ENCODE results near the gene ZNF346. TPM values are rescaled to one million over a fixed set of nuclear protein-coding genes. Genes with fewer than 3 reads are reported as not detected.

ZNF346 gene
- total and polyA plus RNA-seq, 10 of the 15 experiments (the other 5 are each of a cell fraction or from before 2014, with no cell fraction given), result 6.5 to 30.2 (median 24.0) TPM

GRCh38 chr5:177006265-177006972 is 16.1 kb upstream of the ZNF346 start, which contains the start of gene UIMC1:
Gene UIMC1, minus strand, starts transcription at chr5:177006779. Its CDS starts 24,164 bp downstream, at chr5:176982615.
- ChIA-PET POLR2A (interaction anchor here (0.7 to 1.5 kb wide), 5 partner anchors 10 to 44 kb away, joined by 3 to 8 read pairs (median 6); no protein-coding TSS in a partner anchor), RAD21 (ENCODE audit: unreplicated experiment) (interaction anchor here (0.7 to 1.7 kb wide), 6 partner anchors 10 to 342 kb away, joined by 3 to 8 read pairs (median 4); no protein-coding TSS in a partner anchor), CTCF (interaction anchor here (1.0 to 4.9 kb wide), 4 partner anchors 10 to 18 kb away, joined by 5 to 40 read pairs (median 16); partner anchors contain the start of gene ZNF346), SMC1A (ENCODE audit: uncharacterized antibody, unreplicated experiment) (interaction anchor here (1.0 to 4.0 kb wide), 6 partner anchors 11 to 33 kb away, joined by 3 to 30 read pairs (median 15); partner anchors contain the start of gene ZNF346)
- H3K9ac ChIP-seq (ENCODE audit: control insufficient read depth, insufficient read depth, low read length), result peak within 1 kb of the TSS; percentile 94
- H3K4me2 ChIP-seq (ENCODE audit: control insufficient read depth, insufficient read depth), result peak within 1 kb of the TSS; percentile 91
- H3K27me3 ChIP-seq (replicated peaks in 1 of 2; ENCODE audit: control insufficient read depth in 2 of 2, insufficient read depth in 2 of 2, low read length in 1 of 2), result no peaks in the 10 kb centered on the region
- WGBS (ENCODE audit: insufficient coverage, insufficient replicate concordance, low lambda C conversion rate, missing lambda C conversion rate), result 1% methylated on average over 59 of the region's 83 CpGs
- DNase-seq (ENCODE audit: low read depth, low spot score) (peak; percentile 71), ATAC-seq (peak; percentile 85), FAIRE-seq (peak; percentile 77)
- H3K4me1 ChIP-seq (ENCODE audit: control insufficient read depth, insufficient read depth, low read length), result peaks cover 4% of the 10 kb centered on the region
- H4K20me1 ChIP-seq (ENCODE audit: control insufficient read depth, insufficient read depth), result 0 out of 2 replicates have a peak, but pooled peaks cover 2% of the 10 kb centered on the region
- H2AFZ ChIP-seq (ENCODE audit: control insufficient read depth, low read depth, low read length), result peak within 1 kb of the TSS; percentile 94
- BruUV-seq (replicated peaks), result no TSS peak
- H3K9me3 ChIP-seq (replicated peaks; ENCODE audit: control insufficient read depth, insufficient read depth, low read length), result no peaks in the 10 kb centered on the region
- H3K27ac ChIP-seq (ENCODE audit: control insufficient read depth, insufficient read depth), result peak within 1 kb of the TSS; percentile 78
- H3K4me3 ChIP-seq, result peak within 1 kb of the TSS; percentile 59
- H3K79me2 ChIP-seq (ENCODE audit: control insufficient read depth, insufficient read depth, low read length), result peaks cover 56% of the 10 kb centered on the region
- in situ Hi-C loops (cut with MboI), result no loop called here
- no peaks in the 10 kb centered on the region for H3K36me3 ChIP-seq (ENCODE audit: control insufficient read depth in 2 of 2, insufficient read depth in 2 of 2, low read length in 1 of 2)
- intact Hi-C loops (cut with micrococcal nuclease; ENCODE audit: unreplicated experiment), result loop anchor here (1.0 kb wide), 1 partner anchor 16 kb away; the partner anchor contains the start of gene ZNF346
- TF ChIP-seq, protein P1, sequence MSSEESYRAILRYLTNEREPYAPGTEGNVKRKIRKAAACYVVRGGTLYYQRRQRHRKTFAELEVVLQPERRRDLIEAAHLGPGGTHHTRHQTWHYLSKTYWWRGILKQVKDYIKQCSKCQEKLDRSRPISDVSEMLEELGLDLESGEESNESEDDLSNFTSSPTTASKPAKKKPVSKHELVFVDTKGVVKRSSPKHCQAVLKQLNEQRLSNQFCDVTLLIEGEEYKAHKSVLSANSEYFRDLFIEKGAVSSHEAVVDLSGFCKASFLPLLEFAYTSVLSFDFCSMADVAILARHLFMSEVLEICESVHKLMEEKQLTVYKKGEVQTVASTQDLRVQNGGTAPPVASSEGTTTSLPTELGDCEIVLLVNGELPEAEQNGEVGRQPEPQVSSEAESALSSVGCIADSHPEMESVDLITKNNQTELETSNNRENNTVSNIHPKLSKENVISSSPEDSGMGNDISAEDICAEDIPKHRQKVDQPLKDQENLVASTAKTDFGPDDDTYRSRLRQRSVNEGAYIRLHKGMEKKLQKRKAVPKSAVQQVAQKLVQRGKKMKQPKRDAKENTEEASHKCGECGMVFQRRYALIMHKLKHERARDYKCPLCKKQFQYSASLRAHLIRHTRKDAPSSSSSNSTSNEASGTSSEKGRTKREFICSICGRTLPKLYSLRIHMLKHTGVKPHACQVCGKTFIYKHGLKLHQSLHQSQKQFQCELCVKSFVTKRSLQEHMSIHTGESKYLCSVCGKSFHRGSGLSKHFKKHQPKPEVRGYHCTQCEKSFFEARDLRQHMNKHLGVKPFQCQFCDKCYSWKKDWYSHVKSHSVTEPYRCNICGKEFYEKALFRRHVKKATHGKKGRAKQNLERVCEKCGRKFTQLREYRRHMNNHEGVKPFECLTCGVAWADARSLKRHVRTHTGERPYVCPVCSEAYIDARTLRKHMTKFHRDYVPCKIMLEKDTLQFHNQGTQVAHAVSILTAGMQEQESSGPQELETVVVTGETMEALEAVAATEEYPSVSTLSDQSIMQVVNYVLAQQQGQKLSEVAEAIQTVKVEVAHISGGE (CRISPR knock-in tag; IDR thresholded peaks at IDR 0.05), result no peak
- TF ChIP-seq JUNB (IDR thresholded peaks at IDR 0.05) (no peak), RCOR1 (conservative IDR thresholded peaks at IDR 0.05; ENCODE audit: low read depth, low read length) (no peak), CUX1 (IDR thresholded peaks at IDR 0.05; ENCODE audit: insufficient replicate concordance, low read depth, low read length) (no peak)
- TF ChIP-seq, protein P2, sequence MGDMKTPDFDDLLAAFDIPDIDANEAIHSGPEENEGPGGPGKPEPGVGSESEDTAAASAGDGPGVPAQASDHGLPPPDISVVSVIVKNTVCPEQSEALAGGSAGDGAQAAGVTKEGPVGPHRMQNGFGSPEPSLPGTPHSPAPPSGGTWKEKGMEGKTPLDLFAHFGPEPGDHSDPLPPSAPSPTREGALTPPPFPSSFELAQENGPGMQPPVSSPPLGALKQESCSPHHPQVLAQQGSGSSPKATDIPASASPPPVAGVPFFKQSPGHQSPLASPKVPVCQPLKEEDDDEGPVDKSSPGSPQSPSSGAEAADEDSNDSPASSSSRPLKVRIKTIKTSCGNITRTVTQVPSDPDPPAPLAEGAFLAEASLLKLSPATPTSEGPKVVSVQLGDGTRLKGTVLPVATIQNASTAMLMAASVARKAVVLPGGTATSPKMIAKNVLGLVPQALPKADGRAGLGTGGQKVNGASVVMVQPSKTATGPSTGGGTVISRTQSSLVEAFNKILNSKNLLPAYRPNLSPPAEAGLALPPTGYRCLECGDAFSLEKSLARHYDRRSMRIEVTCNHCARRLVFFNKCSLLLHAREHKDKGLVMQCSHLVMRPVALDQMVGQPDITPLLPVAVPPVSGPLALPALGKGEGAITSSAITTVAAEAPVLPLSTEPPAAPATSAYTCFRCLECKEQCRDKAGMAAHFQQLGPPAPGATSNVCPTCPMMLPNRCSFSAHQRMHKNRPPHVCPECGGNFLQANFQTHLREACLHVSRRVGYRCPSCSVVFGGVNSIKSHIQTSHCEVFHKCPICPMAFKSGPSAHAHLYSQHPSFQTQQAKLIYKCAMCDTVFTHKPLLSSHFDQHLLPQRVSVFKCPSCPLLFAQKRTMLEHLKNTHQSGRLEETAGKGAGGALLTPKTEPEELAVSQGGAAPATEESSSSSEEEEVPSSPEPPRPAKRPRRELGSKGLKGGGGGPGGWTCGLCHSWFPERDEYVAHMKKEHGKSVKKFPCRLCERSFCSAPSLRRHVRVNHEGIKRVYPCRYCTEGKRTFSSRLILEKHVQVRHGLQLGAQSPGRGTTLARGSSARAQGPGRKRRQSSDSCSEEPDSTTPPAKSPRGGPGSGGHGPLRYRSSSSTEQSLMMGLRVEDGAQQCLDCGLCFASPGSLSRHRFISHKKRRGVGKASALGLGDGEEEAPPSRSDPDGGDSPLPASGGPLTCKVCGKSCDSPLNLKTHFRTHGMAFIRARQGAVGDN (IDR thresholded peaks at IDR 0.05), result no peak; the same call in 1 of the 2 replicates
- TF ChIP-seq, protein P3, sequence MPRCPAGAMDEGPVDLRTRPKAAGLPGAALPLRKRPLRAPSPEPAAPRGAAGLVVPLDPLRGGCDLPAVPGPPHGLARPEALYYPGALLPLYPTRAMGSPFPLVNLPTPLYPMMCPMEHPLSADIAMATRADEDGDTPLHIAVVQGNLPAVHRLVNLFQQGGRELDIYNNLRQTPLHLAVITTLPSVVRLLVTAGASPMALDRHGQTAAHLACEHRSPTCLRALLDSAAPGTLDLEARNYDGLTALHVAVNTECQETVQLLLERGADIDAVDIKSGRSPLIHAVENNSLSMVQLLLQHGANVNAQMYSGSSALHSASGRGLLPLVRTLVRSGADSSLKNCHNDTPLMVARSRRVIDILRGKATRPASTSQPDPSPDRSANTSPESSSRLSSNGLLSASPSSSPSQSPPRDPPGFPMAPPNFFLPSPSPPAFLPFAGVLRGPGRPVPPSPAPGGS (IDR thresholded peaks at IDR 0.05; ENCODE audit: borderline replicate concordance, insufficient read depth, low read depth, low read length, poor library complexity, severe bottlenecking), result no peak
